A673 (cell line): ENCODE measurements around the gene RTRAF. TPM values are rescaled to one million over a fixed set of nuclear protein-coding genes. Genes with fewer than 3 reads are reported as not detected.

Experiments used
- BruUV-seq: library from RNA; stranded (reverse); fragments of 400-500 nt; replicated peaks from 2 replicates; lab custom pipeline; 2021; lab: Mats Ljungman, UMichigan
- CTCF ChIA-PET: fragments of 300-600 bp; sonication (Branson Sonifier 250); formaldehyde crosslinking; loops from one replicate; lab custom pipeline; 2022; ENCODE audit warnings: antibody characterized with exemption; lab: Charles Lee
- POLR2A ChIA-PET: fragments of 300-600 bp; sonication (Branson Sonifier 250); formaldehyde crosslinking; loops from one replicate; lab custom pipeline; 2022; ENCODE audit warnings: antibody characterized with exemption; ENCODE audit not compliant: low non-redundant PET; lab: Charles Lee
- DNase-seq: peaks from one replicate; pipeline ENCODE4 v3.0.0-alpha.2; 2015; ENCODE audit warnings: low spot score
- H3K27ac ChIP-seq: fragments of 200-600 bp; sonication (generic); 2 replicates; pipeline ENCODE4 v1.5.1; 2016; ENCODE audit warnings: mixed run types, low read depth, mild to moderate bottlenecking, mixed read lengths, antibody characterized with exemption, low read length; ENCODE audit not compliant: poor library complexity, severe bottlenecking
- H3K27me3 ChIP-seq: fragments of 200-600 bp; sonication (generic); replicated peaks from 2 replicates; pipeline ENCODE4 v1.6.1; 2017; ENCODE audit warnings: mixed run types, low read depth, mild to moderate bottlenecking, mixed read lengths, antibody characterized with exemption, low read length; ENCODE audit not compliant: insufficient read depth, poor library complexity
- H3K36me3 ChIP-seq: fragments of 200-600 bp; sonication (generic); 2 replicates; pipeline ENCODE4 v1.6.1; 2016; ENCODE audit warnings: mixed run types, mild to moderate bottlenecking, mixed read lengths, antibody characterized with exemption, low read length; ENCODE audit not compliant: insufficient read depth, poor library complexity, severe bottlenecking
- H3K4me1 ChIP-seq: fragments of 200-600 bp; sonication (generic); 2 replicates; pipeline ENCODE4 v1.6.1; 2017; ENCODE audit warnings: mixed run types, mild to moderate bottlenecking, mixed read lengths, antibody characterized with exemption, low read length; ENCODE audit not compliant: insufficient read depth, poor library complexity, severe bottlenecking
- H3K4me3 ChIP-seq: fragments of 200-600 bp; sonication (generic); 2 replicates; pipeline ENCODE4 v1.5.1; 2016; ENCODE audit warnings: low read depth, mixed run types, mild to moderate bottlenecking, mixed read lengths, low read length; ENCODE audit not compliant: poor library complexity, severe bottlenecking
- H3K9me3 ChIP-seq: fragments of 200-600 bp; sonication (generic); 2 replicates; pipeline ENCODE4 v1.6.1; 2016; ENCODE audit warnings: mixed run types, low read depth, mild to moderate bottlenecking, mixed read lengths, antibody characterized with exemption, low read length; ENCODE audit not compliant: poor library complexity, severe bottlenecking
- EZH2 ChIP-seq: fragments of 200-600 bp; sonication (generic); IDR thresholded peaks from 2 replicates; pipeline ENCODE4 v1.6.1; 2017; ENCODE audit warnings: borderline replicate concordance, low read depth, mild to moderate bottlenecking, mixed read lengths, antibody characterized with exemption, low read length; ENCODE audit not compliant: poor library complexity, severe bottlenecking
- intact Hi-C: fragments of 100-400 bp; cut with micrococcal nuclease; formaldehyde crosslinking; loops from one replicate; pipeline ENCODE4 v1.10.0; 2022; ENCODE audit not compliant: unreplicated experiment
- total RNA-seq: library from RNA; stranded (reverse); gene quantifications from 2 replicates; pipeline ENCODE4 v1.2.3, GENCODE V29; 2021
- TF ChIP-seq, protein P1 (sequence below): fragments of 300-800, 200-600 bp; sonication (generic); conservative IDR thresholded peaks from 2 replicates; pipeline ENCODE4 v1.5.1; 2017; ENCODE audit warnings: low read depth, mild to moderate bottlenecking, antibody characterized with exemption, low read length, moderate library complexity, mixed read lengths

Gene RTRAF
- total RNA-seq, 1 experiment from 2014 or later: 267 TPM

DNA sequence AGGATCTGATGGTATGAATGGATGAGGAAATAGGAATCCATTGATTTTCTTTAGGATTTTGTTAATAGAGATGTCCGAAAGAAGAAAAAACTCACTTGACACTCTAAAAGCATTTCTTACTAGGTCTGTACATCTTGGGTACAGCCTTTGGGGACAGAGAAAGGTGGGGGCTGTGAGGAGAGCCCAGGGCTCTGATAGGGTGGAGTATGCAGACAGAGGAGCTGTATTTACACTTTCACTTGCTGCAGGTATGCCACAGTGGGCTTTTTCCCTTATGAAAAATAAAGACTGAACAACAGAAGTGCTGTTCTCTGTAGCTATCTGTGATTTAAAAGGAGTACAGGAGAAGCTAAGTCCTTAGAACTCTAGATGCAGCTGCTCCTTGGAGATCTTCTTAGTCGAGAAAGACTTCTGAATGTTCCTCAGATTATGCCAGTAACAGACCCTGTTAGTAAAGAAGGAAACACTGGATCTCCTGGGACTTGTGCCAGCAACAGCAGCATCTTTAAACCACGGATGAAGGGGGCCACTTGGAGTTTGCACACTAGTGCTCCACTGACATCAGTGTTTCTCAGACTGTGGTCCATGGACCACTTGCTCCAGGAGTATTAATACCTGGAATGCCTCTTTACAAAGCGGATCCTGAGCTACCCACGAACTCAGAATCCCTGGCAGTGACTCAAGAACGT, 19.4 kb upstream of the RTRAF start:
- Histone ChIP-seq H3K4me3 (no peak overlapping the region), H3K36me3 (no peaks in the 10 kb centered on the region), H3K9me3 (no peaks in the 10 kb centered on the region), H3K4me1 (no peaks in the 10 kb centered on the region), H3K27ac (no peak overlapping the region), H3K27me3 (no peaks in the 10 kb centered on the region)
- intact Hi-C loops: no loop called here
- DNase-seq: no peak
- TF ChIP-seq, protein P1, sequence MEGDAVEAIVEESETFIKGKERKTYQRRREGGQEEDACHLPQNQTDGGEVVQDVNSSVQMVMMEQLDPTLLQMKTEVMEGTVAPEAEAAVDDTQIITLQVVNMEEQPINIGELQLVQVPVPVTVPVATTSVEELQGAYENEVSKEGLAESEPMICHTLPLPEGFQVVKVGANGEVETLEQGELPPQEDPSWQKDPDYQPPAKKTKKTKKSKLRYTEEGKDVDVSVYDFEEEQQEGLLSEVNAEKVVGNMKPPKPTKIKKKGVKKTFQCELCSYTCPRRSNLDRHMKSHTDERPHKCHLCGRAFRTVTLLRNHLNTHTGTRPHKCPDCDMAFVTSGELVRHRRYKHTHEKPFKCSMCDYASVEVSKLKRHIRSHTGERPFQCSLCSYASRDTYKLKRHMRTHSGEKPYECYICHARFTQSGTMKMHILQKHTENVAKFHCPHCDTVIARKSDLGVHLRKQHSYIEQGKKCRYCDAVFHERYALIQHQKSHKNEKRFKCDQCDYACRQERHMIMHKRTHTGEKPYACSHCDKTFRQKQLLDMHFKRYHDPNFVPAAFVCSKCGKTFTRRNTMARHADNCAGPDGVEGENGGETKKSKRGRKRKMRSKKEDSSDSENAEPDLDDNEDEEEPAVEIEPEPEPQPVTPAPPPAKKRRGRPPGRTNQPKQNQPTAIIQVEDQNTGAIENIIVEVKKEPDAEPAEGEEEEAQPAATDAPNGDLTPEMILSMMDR: no peak
- TF ChIP-seq EZH2: no peak
- ChIA-PET CTCF (no interaction called here), POLR2A (no interaction called here)
- no TSS peak for BruUV-seq

DNA sequence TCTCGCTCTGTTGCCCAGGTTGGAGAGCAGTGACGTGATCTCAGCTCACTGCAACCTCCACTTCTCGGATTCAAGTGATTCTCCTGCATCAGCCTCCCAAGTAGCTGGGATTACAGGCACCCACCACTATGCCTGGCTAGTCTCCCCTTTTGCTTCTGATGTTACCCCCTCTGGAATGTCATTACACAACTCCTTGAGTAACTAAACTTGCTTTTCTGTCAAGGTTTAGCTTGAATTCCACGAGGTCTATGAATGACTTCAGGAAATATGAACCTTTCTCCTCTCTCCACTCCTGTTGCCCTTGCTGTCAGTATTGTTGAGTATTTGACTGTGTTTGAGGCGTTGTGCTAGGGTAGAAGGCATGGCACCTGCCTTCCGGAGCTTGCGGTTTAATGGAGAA, 16.8 kb upstream of the RTRAF start:
- Histone ChIP-seq H3K4me1 (no peaks in the 10 kb centered on the region), H3K27ac (no peak overlapping the region), H3K9me3 (no peaks in the 10 kb centered on the region), H3K36me3 (no peaks in the 10 kb centered on the region), H3K4me3 (no peak overlapping the region), H3K27me3 (no peaks in the 10 kb centered on the region)
- CTCF ChIA-PET: no interaction called here
- intact Hi-C loops: no loop called here
- DNase-seq: no peak
- TF ChIP-seq, protein P1: no peak
- TF ChIP-seq EZH2: no peak
- BruUV-seq: no TSS peak
- POLR2A ChIA-PET: no interaction called here

DNA sequence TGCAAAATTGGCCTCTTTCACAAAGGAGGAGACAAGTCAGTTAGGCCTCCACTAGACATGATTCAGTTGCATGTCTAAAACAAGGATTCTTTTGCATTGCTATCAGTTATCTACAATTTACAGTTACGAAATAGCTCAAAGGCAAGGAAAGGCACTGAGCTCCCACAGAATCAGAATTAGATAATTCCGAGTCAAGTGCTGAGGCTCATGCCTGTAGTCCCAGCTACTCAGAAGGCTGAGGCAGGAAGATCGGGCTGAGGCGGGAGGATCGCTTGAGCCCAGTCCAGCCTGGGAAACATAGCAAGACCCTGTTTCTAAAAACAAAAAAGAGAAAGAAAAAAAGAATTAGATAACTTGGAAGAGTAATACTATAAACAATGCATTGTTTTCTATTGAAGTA, 12.3 kb upstream of the RTRAF start:
- intact Hi-C loops: no loop called here
- no peaks in the 10 kb centered on the region for H3K36me3 ChIP-seq
- DNase-seq: no peak
- no peaks in the 10 kb centered on the region for H3K4me1 ChIP-seq
- H3K27me3 ChIP-seq: no peaks in the 10 kb centered on the region
- BruUV-seq: no TSS peak
- CTCF ChIA-PET: no interaction called here
- H3K27ac ChIP-seq: no peak overlapping the region
- no peak for TF ChIP-seq EZH2
- TF ChIP-seq, protein P1: no peak
- POLR2A ChIA-PET: no interaction called here
- no peak overlapping the region for H3K4me3 ChIP-seq
- no peaks in the 10 kb centered on the region for H3K9me3 ChIP-seq
